PFSK-1 (cell line): ENCODE results near the gene BSND.

Experiments used
- POLR2AphosphoS5 ChIP-seq: IDR thresholded peaks from 2 replicates; pipeline ENCODE4 v1.6.1; 2012; ENCODE audit warnings: low read depth, mild to moderate bottlenecking, control low read depth, low read length, moderate library complexity
- SIN3A ChIP-seq: IDR thresholded peaks from 2 replicates; pipeline ENCODE4 v1.6.1; 2012; ENCODE audit warnings: mild to moderate bottlenecking, low read length, moderate library complexity, borderline replicate concordance; ENCODE audit not compliant: insufficient read depth
- TAF1 ChIP-seq: IDR thresholded peaks from 2 replicates; pipeline ENCODE4 v1.6.1; 2012; ENCODE audit warnings: low read length, control low read depth, borderline replicate concordance; ENCODE audit not compliant: insufficient read depth

DNA sequence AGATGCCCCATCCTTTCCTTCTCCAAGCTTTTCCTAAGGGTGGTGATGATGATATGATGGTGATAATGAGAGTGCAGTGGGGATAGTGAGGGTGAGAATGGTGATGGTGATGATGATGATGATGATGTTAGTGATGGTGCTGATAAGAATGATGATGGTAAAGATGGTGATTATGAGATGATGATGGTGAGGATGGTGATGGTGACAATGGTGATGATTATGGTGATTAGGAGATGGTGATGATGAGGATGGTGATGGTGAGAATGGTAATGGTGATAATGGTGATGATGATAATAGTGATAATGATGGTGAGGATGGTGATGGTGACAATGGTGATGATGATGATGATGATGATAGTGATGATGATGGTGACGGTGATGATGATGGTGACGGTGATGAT is 4.0 kb downstream of the BSND start:
- no peak for TF ChIP-seq POLR2AphosphoS5
- no peak for TF ChIP-seq SIN3A
- TF ChIP-seq TAF1, result no peak
